Fibroblast of lung (primary cell): ENCODE measurements around the gene MOXD1. TPM values are rescaled to one million over a fixed set of nuclear protein-coding genes. Genes with fewer than 3 reads are reported as not detected.

Source experiments
- DNase-seq, 2 donors: peaks; one replicate each; pipeline versions ENCODE4 v3.0.0 to v3.0.0-alpha.2; 2010; ENCODE audit warnings: low read depth in 2 of 2
- H2AFZ ChIP-seq: 2 replicates; pipeline ENCODE4 v1.5.1; 2012; ENCODE audit warnings: low read length, control low read depth, inconsistent platforms
- H3K27ac ChIP-seq: 2 replicates; pipeline ENCODE4 v1.5.1; 2011; ENCODE audit warnings: low read length, control low read depth; ENCODE audit not compliant: insufficient read depth
- H3K27me3 ChIP-seq: 2 replicates; pipeline ENCODE4 v1.5.1; 2011; ENCODE audit warnings: mild to moderate bottlenecking, low read length; ENCODE audit not compliant: control insufficient read depth, insufficient read depth
- H3K36me3 ChIP-seq: 2 replicates; pipeline ENCODE4 v1.5.1; 2011; ENCODE audit warnings: low read length; ENCODE audit not compliant: control insufficient read depth, insufficient read depth
- H3K4me1 ChIP-seq: 2 replicates; pipeline ENCODE4 v1.5.1; 2011; ENCODE audit warnings: low read length; ENCODE audit not compliant: control insufficient read depth, insufficient read depth; ENCODE audit errors: extremely low read depth
- H3K4me2 ChIP-seq: 2 replicates; pipeline ENCODE4 v1.5.1; 2011; ENCODE audit warnings: low read length, control low read depth; ENCODE audit not compliant: insufficient read depth; ENCODE audit errors: extremely low read depth
- H3K4me3 ChIP-seq, 4 experiments: fragments of 200-600 bp in 1 of 4; sonication (generic) in 1 of 4; replicated peaks in 1 of 4; 2 replicates each; pipeline ENCODE4 v1.5.1; 2011 to 2016; ENCODE audit warnings: low read length in 4 of 4, low read depth in 3 of 4, mild to moderate bottlenecking in 3 of 4, control low read depth in 2 of 4, inconsistent platforms in 1 of 4, mixed read lengths in 1 of 4; ENCODE audit not compliant: insufficient read depth in 1 of 4; ENCODE audit errors: control extremely low read depth in 1 of 4
- H3K79me2 ChIP-seq: 2 replicates; pipeline ENCODE4 v1.5.1; 2012; ENCODE audit warnings: mild to moderate bottlenecking, low read length, inconsistent platforms; ENCODE audit not compliant: control insufficient read depth, insufficient read depth
- H3K9ac ChIP-seq: 2 replicates; pipeline ENCODE4 v1.5.1; 2011; ENCODE audit warnings: mild to moderate bottlenecking, low read length, control low read depth; ENCODE audit not compliant: insufficient read depth
- H3K9me3 ChIP-seq: 2 replicates; pipeline ENCODE4 v1.5.1; 2012; ENCODE audit warnings: low read depth, low read length; ENCODE audit not compliant: control insufficient read depth, insufficient read depth
- H4K20me1 ChIP-seq: 2 replicates; pipeline ENCODE4 v1.5.1; 2011; ENCODE audit warnings: low read length; ENCODE audit not compliant: control insufficient read depth, insufficient read depth; ENCODE audit errors: extremely low read depth
- CTCF ChIP-seq, 2 donors: IDR thresholded peaks in 1 of 2; conservative IDR thresholded peaks in 1 of 2; 1 replicate in 1 of 2; 2 replicates in 1 of 2; pipeline ENCODE4 v1.5.1; 2011 to 2012; ENCODE audit warnings: low read length in 2 of 2, control low read depth in 1 of 2, inconsistent platforms in 1 of 2, low read depth in 1 of 2, mild to moderate bottlenecking in 1 of 2
- EZH2 ChIP-seq: IDR thresholded peaks from 2 replicates; pipeline ENCODE4 v1.5.1; 2012; ENCODE audit warnings: low read length, control low read depth, mild to moderate bottlenecking; ENCODE audit errors: missing control alignments
- polyA plus RNA-seq, 2 donors: library from polyadenylated mRNA; depleted of rRNA in 1 of 2; stranded (reverse) in 1 of 2; unstranded in 1 of 2; fragments of >200 nt; gene quantifications; 2 replicates each; pipeline ENCODE4 v1.2.1, GENCODE V29; 2011 to 2012; ENCODE audit warnings: missing spikeins in 1 of 2
- total RNA-seq: library from RNA; depleted of rRNA; stranded (reverse); fragments of >200 nt; gene quantifications from 2 replicates; pipeline ENCODE4 v1.2.1, GENCODE V29; 2014

Gene MOXD1
- total and polyA plus RNA-seq, 2 donors (not counting 1 experiment from before 2014, with no cell fraction given), result 89.8 to 100 TPM

DNA sequence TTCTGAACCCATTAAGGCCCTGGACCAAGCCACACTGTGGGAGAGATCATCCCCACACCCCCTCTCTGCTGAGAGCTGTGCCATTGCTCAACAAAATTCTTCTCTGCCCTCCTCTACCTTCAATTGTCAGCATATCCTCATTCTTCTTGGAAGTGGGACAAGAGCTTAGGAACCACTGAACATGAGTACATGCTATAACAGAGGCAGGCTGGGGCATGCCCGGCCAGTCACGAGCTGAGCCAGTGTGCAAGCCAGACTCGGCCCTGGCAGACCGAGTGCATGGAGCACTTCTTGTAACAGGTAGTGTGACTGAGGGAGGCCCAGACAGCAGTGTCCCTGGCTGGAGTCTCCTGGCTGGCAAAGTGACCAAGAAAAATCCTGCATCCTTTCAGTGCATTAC, 149.2 kb downstream of the MOXD1 start:
- Histone ChIP-seq H3K9me3 (no peaks in the 10 kb centered on the region), H4K20me1 (no peaks in the 10 kb centered on the region), H3K27ac (no peak overlapping the region), H3K36me3 (no peaks in the 10 kb centered on the region), H3K4me2 (no peak overlapping the region), H3K79me2 (no peaks in the 10 kb centered on the region), H3K4me3 (no peak overlapping the region), H3K9ac (no peak overlapping the region), H2AFZ (no peak overlapping the region), H3K4me1 (peaks cover 5% of the 10 kb centered on the region), H3K27me3 (peaks cover 2% of the 10 kb centered on the region)
- TF ChIP-seq EZH2 (no peak), CTCF (conservative IDR thresholded peaks at IDR 0.05 in 1 of 2, IDR thresholded peaks at IDR 0.05 in 1 of 2; ENCODE audit: low read depth in 1 of 2, low read length in 2 of 2) (no peak)
- no peak for DNase-seq

- DNase-seq, result no peak
- H2AFZ ChIP-seq, result no peak overlapping the region
- H3K4me2 ChIP-seq, result no peak overlapping the region
- no peaks in the 10 kb centered on the region for H3K79me2 ChIP-seq
- no peaks in the 10 kb centered on the region for H3K36me3 ChIP-seq
- H3K27ac ChIP-seq, result no peak overlapping the region
- no peak overlapping the region for H3K9ac ChIP-seq
- H3K4me1 ChIP-seq, result peaks cover 7% of the 10 kb centered on the region
- no peak overlapping the region for H3K4me3 ChIP-seq
- peaks cover 2% of the 10 kb centered on the region for H3K27me3 ChIP-seq
- no peaks in the 10 kb centered on the region for H3K9me3 ChIP-seq
- TF ChIP-seq EZH2 (no peak), CTCF (conservative IDR thresholded peaks at IDR 0.05 in 1 of 2, IDR thresholded peaks at IDR 0.05 in 1 of 2; ENCODE audit: low read depth in 1 of 2, low read length in 2 of 2) (no peak)
- no peaks in the 10 kb centered on the region for H4K20me1 ChIP-seq
These were observed 149.6 kb downstream of the MOXD1 start for GRCh38 chr6:132251711-132252110.

- peak overlapping the region; percentile 48 for H3K4me2 ChIP-seq
- H3K9ac ChIP-seq, result no peak overlapping the region
- no peak overlapping the region for H3K4me3 ChIP-seq
These were observed 153.7 kb downstream of the MOXD1 start for GRCh38 chr6:132247381-132248159.

More at GRCh38 chr6:132247381-132248159, 153.7 kb downstream of the MOXD1 start:
- Histone ChIP-seq H3K79me2 (no peaks in the 10 kb centered on the region), H3K27me3 (no peaks in the 10 kb centered on the region), H2AFZ (peak overlapping the region; percentile 62), H3K4me1 (peaks cover 7% of the 10 kb centered on the region), H3K27ac (no peak overlapping the region), H4K20me1 (no peaks in the 10 kb centered on the region), H3K9me3 (no peaks in the 10 kb centered on the region), H3K36me3 (no peaks in the 10 kb centered on the region)
- DNase-seq, result peak; percentile 37 to 52
- TF ChIP-seq EZH2 (no peak), CTCF (conservative IDR thresholded peaks at IDR 0.05 in 1 of 2, IDR thresholded peaks at IDR 0.05 in 1 of 2; ENCODE audit: low read depth in 1 of 2, low read length in 2 of 2) (peak in 1 of 2 donors; percentile 8)
